Testis (tissue), 3 donors: ENCODE measurements around the gene NID1. TPM values are rescaled to one million over a fixed set of nuclear protein-coding genes. Genes with fewer than 3 reads are reported as not detected.

Experiments used
- DNase-seq: peaks from one replicate; pipeline ENCODE4 v3.0.0-alpha.2; 2019
- H3K27ac ChIP-seq, 2 donors: fragments of 200-600 bp; sonication (generic); one replicate each; pipeline ENCODE4 v1.5.1; 2019
- H3K27me3 ChIP-seq: fragments of 200-600 bp; sonication (generic); one replicate; pipeline ENCODE4 v1.5.1; 2019
- H3K36me3 ChIP-seq: fragments of 200-600 bp; sonication (generic); one replicate; pipeline ENCODE4 v1.5.1; 2017; ENCODE audit warnings: low read depth; ENCODE audit errors: missing control alignments
- H3K4me1 ChIP-seq: fragments of 200-600 bp; sonication (generic); one replicate; pipeline ENCODE4 v1.5.1; 2019
- H3K4me3 ChIP-seq, 2 donors: fragments of 200-600 bp; sonication (generic); one replicate each; pipeline ENCODE4 v1.5.1; 2017 to 2019
- H3K9me3 ChIP-seq: fragments of 200-600 bp; sonication (generic); one replicate; pipeline ENCODE4 v1.5.1; 2017
- CTCF ChIP-seq, 3 experiments: fragments of 450-650 bp in 2 of 3; fragments of 200-600 bp in 1 of 3; sonication (generic) in 1 of 3; IDR thresholded peaks; one replicate each; pipeline ENCODE4 v1.5.1; 2016 to 2019; ENCODE audit warnings: antibody characterized with exemption in 3 of 3, mild to moderate bottlenecking in 2 of 3, moderate library complexity in 1 of 3
- POLR2A ChIP-seq: fragments of 450-650 bp; IDR thresholded peaks from one replicate; pipeline ENCODE4 v1.6.1; 2017; ENCODE audit warnings: antibody characterized with exemption, mild to moderate bottlenecking, moderate library complexity
- WGBS, 2 donors: methylation state at CpG; one replicate each; pipeline ENCODE4 v1.1.5; 2018; 5-methylcytosine and 5-hydroxymethylcytosine counted together
- intact Hi-C: fragments of 100-400 bp; cut with DNase I; formaldehyde crosslinking; loops from one replicate; pipeline ENCODE4 v1.15.1; 2023; ENCODE audit warnings: low total_unique reads
- polyA plus RNA-seq: library from polyadenylated mRNA; stranded (reverse); fragments of 350-450 nt; fragmentation: Illumina TruSeq; extraction: RNeasy Lipid Tissue Mini Kit (QIAGEN cat#74804); gene quantifications from one replicate; pipeline ENCODE4 v1.2.3, GENCODE V29; 2014; ENCODE audit warnings: low read depth, low replicate concordance; ENCODE audit not compliant: insufficient read depth
- total RNA-seq, 2 donors: library from RNA; depleted of rRNA; stranded (reverse); fragments of >200 nt; gene quantifications; one replicate each; pipeline ENCODE4 v1.2.3, GENCODE V29; 2016

Gene NID1
- total and polyA plus RNA-seq, 3 donors from 2014 or later, result 18.8 to 36.1 (median 21.0) TPM

GRCh38 chr1:235996048-235996785 lies 68.7 kb downstream of the NID1 start:
- no peaks in the 10 kb centered on the region for H3K27me3 ChIP-seq

GRCh38 chr1:235995511-235995910 lies 69.4 kb downstream of the NID1 start:
- WGBS, 2 donors, result 79 to 98% methylated on average over 3 of the region's 3 CpGs
- DNase-seq, result no peak
- TF ChIP-seq POLR2A, result no peak
- TF ChIP-seq CTCF (IDR thresholded peaks at IDR 0.05), result no peak
- Histone ChIP-seq H3K27ac (no peak overlapping the region), H3K27me3 (no peaks in the 10 kb centered on the region), H3K36me3 (no peaks in the 10 kb centered on the region), H3K9me3 (no peaks in the 10 kb centered on the region), H3K4me3 (no peak overlapping the region), H3K4me1 (no peaks in the 10 kb centered on the region)
- intact Hi-C loops, result no loop called here

More at GRCh38 chr1:235996048-235996785, 68.7 kb downstream of the NID1 start:
- Histone ChIP-seq H3K27ac (no peak overlapping the region), H3K4me1 (peaks cover 4% of the 10 kb centered on the region), H3K9me3 (no peaks in the 10 kb centered on the region), H3K36me3 (no peaks in the 10 kb centered on the region), H3K4me3 (no peak overlapping the region)
- intact Hi-C loops, result no loop called here
- no peak for DNase-seq
- 89% methylated on average over 4 of the region's 4 CpGs for WGBS, 2 donors
- no peak for TF ChIP-seq POLR2A
- no peak for TF ChIP-seq CTCF (IDR thresholded peaks at IDR 0.05)

GRCh38 chr1:235993652-235994051 lies 71.2 kb downstream of the NID1 start:
- DNase-seq, result no peak
- Histone ChIP-seq H3K4me3 (no peak overlapping the region), H3K27me3 (no peaks in the 10 kb centered on the region), H3K36me3 (no peaks in the 10 kb centered on the region), H3K4me1 (no peaks in the 10 kb centered on the region), H3K27ac (no peak overlapping the region), H3K9me3 (no peaks in the 10 kb centered on the region)
- WGBS, 2 donors, result 75 to 77% methylated on average over 31 of the region's 31 CpGs
- intact Hi-C loops, result no loop called here
- no peak for TF ChIP-seq CTCF (IDR thresholded peaks at IDR 0.05)
- TF ChIP-seq POLR2A, result no peak

GRCh38 chr1:235992868-235993267 lies 72.0 kb downstream of the NID1 start:
- Histone ChIP-seq H3K36me3 (no peaks in the 10 kb centered on the region), H3K27me3 (no peaks in the 10 kb centered on the region), H3K4me3 (no peak overlapping the region), H3K4me1 (no peaks in the 10 kb centered on the region), H3K9me3 (no peaks in the 10 kb centered on the region), H3K27ac (no peak overlapping the region)
- no peak for TF ChIP-seq POLR2A
- no peak for TF ChIP-seq CTCF (IDR thresholded peaks at IDR 0.05)
- DNase-seq, result no peak
- WGBS, 2 donors, result 90% methylated on average over 7 of the region's 7 CpGs
- intact Hi-C loops, result no loop called here

- Histone ChIP-seq H3K27me3 (no peaks in the 10 kb centered on the region), H3K4me3 (no peak overlapping the region), H3K36me3 (no peaks in the 10 kb centered on the region), H3K4me1 (no peaks in the 10 kb centered on the region), H3K9me3 (no peaks in the 10 kb centered on the region), H3K27ac (no peak overlapping the region)
- intact Hi-C loops, result no loop called here
- WGBS, 2 donors, result 90 to 91% methylated on average over 13 of the region's 13 CpGs
- no peak for DNase-seq
- TF ChIP-seq CTCF (IDR thresholded peaks at IDR 0.05) (no peak), POLR2A (no peak)
These were observed 72.5 kb downstream of the NID1 start for GRCh38 chr1:235992346-235992745.
